Neural crest cell (in vitro differentiated cells): ENCODE measurements around the gene PCCA. TPM values are rescaled to one million over a fixed set of nuclear protein-coding genes. Genes with fewer than 3 reads are reported as not detected.

Experiments
- DNase-seq: peaks from one replicate; pipeline ENCODE4 v3.0.0; 2021; ENCODE audit warnings: low read depth, mixed read lengths, low spot score
- H3K27ac Mint-ChIP-seq: one replicate; pipeline ENCODE4 v1.8.0; 2021; ENCODE audit warnings: mild to moderate bottlenecking, mixed read lengths; ENCODE audit not compliant: unreplicated experiment
- H3K27me3 Mint-ChIP-seq: 2 replicates; pipeline ENCODE4 v1.8.0; 2021; ENCODE audit warnings: low read depth, mild to moderate bottlenecking, mixed read lengths
- H3K36me3 Mint-ChIP-seq: 2 replicates; pipeline ENCODE4 v1.8.0; 2021; ENCODE audit warnings: low read depth, mild to moderate bottlenecking, mixed read lengths
- H3K4me1 Mint-ChIP-seq: 2 replicates; pipeline ENCODE4 v1.8.0; 2021; ENCODE audit warnings: mixed read lengths
- H3K4me3 Mint-ChIP-seq: one replicate; pipeline ENCODE4 v1.8.0; 2021; ENCODE audit warnings: mild to moderate bottlenecking, mixed read lengths
- H3K9me3 Mint-ChIP-seq: 2 replicates; pipeline ENCODE4 v1.8.0; 2021; ENCODE audit warnings: mixed read lengths
- CTCF ChIP-seq: fragments of 200-600 bp; sonication (generic); conservative IDR thresholded peaks from 2 replicates; pipeline ENCODE4 v1.5.0; 2021; ENCODE audit warnings: antibody characterized with exemption, mild to moderate bottlenecking
- total RNA-seq: library from RNA; stranded (reverse); gene quantifications from 2 replicates; pipeline ENCODE4 v1.2.1, GENCODE V29; 2021

Gene PCCA
- total RNA-seq, 1 donor from 2014 or later, result 40.6 TPM

GRCh38 chr13:100461309-100462030 is 372.6 kb downstream of the PCCA start:
- Mint-ChIP-seq H3K9me3 (peaks cover 3% of the 10 kb centered on the region), H3K36me3 (peaks cover 2% of the 10 kb centered on the region), H3K4me1 (peaks cover 9% of the 10 kb centered on the region), H3K27ac (no peak overlapping the region), H3K4me3 (no peak overlapping the region), H3K27me3 (no peaks in the 10 kb centered on the region)
- no peak for TF ChIP-seq CTCF
- DNase-seq, result no peak

- peaks cover 5% of the 10 kb centered on the region for H3K36me3 Mint-ChIP-seq
- peaks cover 7% of the 10 kb centered on the region for H3K4me1 Mint-ChIP-seq
- no peaks in the 10 kb centered on the region for H3K27me3 Mint-ChIP-seq
- TF ChIP-seq CTCF, result no peak
- no peak overlapping the region for H3K27ac Mint-ChIP-seq
- no peak overlapping the region for H3K4me3 Mint-ChIP-seq
- H3K9me3 Mint-ChIP-seq, result peaks cover 3% of the 10 kb centered on the region
- no peak for DNase-seq
Measured at GRCh38 chr13:100464006-100464405, 375.1 kb downstream of the PCCA start.

GRCh38 chr13:100465558-100465957 is 376.7 kb downstream of the PCCA start:
- Mint-ChIP-seq H3K9me3 (no peaks in the 10 kb centered on the region), H3K27me3 (no peaks in the 10 kb centered on the region), H3K4me1 (peaks cover 7% of the 10 kb centered on the region), H3K27ac (no peak overlapping the region), H3K36me3 (peaks cover 5% of the 10 kb centered on the region), H3K4me3 (no peak overlapping the region)
- DNase-seq, result no peak
- no peak for TF ChIP-seq CTCF

GRCh38 chr13:100470866-100471505 is 382.1 kb downstream of the PCCA start:
- no peak overlapping the region for H3K27ac Mint-ChIP-seq
- H3K4me1 Mint-ChIP-seq, result peaks cover 34% of the 10 kb centered on the region
- no peak for DNase-seq
- no peak for TF ChIP-seq CTCF
- no peak overlapping the region for H3K4me3 Mint-ChIP-seq
- no peaks in the 10 kb centered on the region for H3K9me3 Mint-ChIP-seq
- peaks cover 5% of the 10 kb centered on the region for H3K36me3 Mint-ChIP-seq
- H3K27me3 Mint-ChIP-seq, result no peaks in the 10 kb centered on the region

GRCh38 chr13:100473087-100473486 is 384.2 kb downstream of the PCCA start:
- Mint-ChIP-seq H3K27ac (no peak overlapping the region), H3K4me3 (peak overlapping the region; percentile 18), H3K9me3 (no peaks in the 10 kb centered on the region), H3K4me1 (peaks cover 34% of the 10 kb centered on the region), H3K27me3 (no peaks in the 10 kb centered on the region), H3K36me3 (peaks cover 3% of the 10 kb centered on the region)
- DNase-seq, result peak; percentile 5
- TF ChIP-seq CTCF, result no peak
